Astrocyte of the spinal cord (primary cell): ENCODE data around the gene RRP36.
A peak's percentile ranks its signal among the peaks of the same experiment; 100 is the strongest.

Experiments used
- DNase-seq: peaks from one replicate; pipeline ENCODE4 v3.0.0; 2011; ENCODE audit warnings: low read depth, low spot score
- H3K4me3 ChIP-seq: 2 replicates; pipeline ENCODE4 v1.5.1; 2011; ENCODE audit warnings: low read depth, mild to moderate bottlenecking, low read length, moderate library complexity
- CTCF ChIP-seq: IDR thresholded peaks from 2 replicates; pipeline ENCODE4 v1.5.1; 2012; ENCODE audit warnings: low read depth, mild to moderate bottlenecking, low read length, inconsistent platforms
- in situ Hi-C: cut with HindIII; loops from 2 replicates; pipeline ENCODE4 v1.10.0; 2017; ENCODE audit warnings: low sequenced_read_pairs

RRP36 gene

DNA sequence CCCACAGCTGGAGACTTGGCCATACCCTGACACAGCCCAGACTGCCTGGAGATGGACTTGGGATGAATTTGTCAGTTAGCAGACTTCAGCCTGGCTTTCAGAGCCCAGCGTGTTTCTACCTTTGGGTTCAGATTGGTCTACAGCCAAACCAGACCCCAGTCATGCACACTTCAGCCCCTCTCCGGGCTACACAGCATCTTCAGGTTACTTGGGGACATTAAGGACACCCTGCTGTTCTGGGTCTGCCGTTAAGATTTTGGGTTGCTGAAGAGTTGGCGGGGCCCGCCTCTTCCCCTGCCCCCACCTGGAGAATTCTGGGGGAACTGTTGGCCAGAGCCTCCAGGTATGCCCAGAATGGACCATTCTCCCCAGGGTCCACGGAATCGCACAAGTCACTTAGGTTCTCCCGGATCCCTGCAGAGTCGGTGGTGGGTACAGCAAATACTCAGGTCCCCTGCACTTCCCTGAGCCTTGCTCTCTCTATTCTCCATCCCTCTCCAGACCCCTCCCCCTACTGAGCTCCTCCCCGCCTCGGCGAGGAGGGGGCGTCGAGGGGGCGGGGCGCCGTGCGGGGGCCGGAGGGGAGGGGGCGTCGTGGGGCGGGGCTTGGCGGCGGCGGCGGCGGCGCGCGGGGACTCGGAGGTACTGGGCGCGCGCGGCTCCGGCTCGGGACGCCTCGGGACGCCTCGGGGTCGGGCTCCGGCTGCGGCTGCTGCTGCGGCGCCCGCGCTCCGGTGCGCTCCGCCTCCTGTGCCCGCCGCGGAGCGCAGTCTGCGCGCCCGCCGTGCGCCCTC is 54.4 kb downstream of the RRP36 start, which contains the start of gene PTK7:
Gene PTK7 (plus strand): TSS at position 645 of the 794 bp plus-strand sequence. CDS start 175 bp downstream, outside the sequence.
- DNase-seq = peak; percentile 72
- no peak for TF ChIP-seq CTCF
- in situ Hi-C loops = no loop called here
- peak within 1 kb of the TSS; percentile 91 for H3K4me3 ChIP-seq

DNA sequence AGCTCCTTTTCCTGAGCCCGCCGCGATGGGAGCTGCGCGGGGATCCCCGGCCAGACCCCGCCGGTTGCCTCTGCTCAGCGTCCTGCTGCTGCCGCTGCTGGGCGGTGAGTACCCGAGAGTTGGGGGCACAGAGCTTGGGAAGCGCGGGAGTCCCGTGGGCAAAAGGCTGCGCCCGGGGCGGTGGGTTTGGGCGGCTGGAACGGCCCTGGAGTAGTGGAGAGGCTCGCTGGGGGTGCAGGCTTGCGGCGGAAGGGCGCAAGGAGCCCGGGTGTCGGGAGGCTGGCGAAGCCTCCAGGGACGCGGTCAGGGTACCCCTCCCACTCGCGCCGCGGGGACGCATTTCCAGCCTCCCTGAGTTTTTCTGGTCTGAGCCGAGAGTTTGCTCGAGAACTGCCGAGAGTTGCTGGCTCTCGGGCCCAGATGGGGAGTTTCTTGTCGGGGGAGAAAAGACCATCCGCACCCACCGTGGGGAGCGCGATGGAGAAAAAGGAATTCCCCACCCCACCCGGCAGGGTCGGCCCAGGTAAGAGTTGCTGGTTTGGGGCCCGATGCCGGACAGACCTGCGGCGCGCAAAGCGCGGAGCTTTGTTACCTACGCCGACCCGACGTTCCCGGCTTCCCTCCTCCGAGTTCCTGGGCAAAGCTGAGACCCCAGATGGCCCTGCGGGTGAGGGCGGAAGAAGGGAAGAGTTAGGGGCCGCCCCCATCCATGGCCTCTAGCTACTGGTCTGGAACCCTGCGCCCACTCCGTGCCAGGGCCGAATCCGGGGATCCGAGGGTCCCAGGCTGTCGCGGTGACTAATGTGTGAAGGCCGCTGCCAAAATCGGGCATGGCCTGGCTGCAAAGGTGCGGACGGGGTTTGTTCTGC is 55.3 kb downstream of the RRP36 start:
- no peak for TF ChIP-seq CTCF
- in situ Hi-C loops = no loop called here
- peak overlapping the region; percentile 91 for H3K4me3 ChIP-seq
- peak; percentile 47 for DNase-seq

DNA sequence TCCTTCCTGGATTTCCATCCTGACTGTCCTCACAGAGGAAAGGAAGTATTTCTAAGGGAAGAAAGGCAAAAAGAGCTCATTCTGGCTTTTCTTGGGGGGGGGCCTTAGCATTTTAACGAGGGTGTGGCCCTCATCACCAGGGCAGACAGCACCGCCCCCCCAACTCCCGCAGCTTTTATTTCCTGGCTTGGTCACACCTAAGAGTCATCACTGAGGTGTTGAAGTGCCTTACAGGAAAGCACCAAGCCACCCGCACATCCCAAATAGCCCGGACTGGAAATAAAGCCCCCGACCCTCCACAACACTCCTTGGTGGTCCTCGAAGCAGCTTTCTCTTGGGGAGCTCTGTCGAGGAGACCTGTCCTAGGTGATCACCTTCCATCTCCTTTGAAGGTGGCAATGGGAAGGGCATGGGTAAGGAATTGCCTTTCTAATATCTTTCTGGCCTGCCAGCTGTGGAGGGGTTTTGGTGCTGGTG is 55.9 kb downstream of the RRP36 start:
- in situ Hi-C loops = no loop called here
- no peak for DNase-seq
- TF ChIP-seq CTCF = no peak
- H3K4me3 ChIP-seq = peak overlapping the region; percentile 91

GRCh38 chr6:43077981-43078511 is 56.6 kb downstream of the RRP36 start:
- DNase-seq = no peak
- no peak for TF ChIP-seq CTCF
- in situ Hi-C loops = no loop called here
- peak overlapping the region; percentile 91 for H3K4me3 ChIP-seq

- peak; percentile 59 for DNase-seq
- in situ Hi-C loops = no loop called here
- peak overlapping the region; percentile 91 for H3K4me3 ChIP-seq
- no peak for TF ChIP-seq CTCF
These were observed 57.3 kb downstream of the RRP36 start for GRCh38 chr6:43078691-43079090.
